Ecto neural progenitor cell (in vitro differentiated cells): ENCODE data around the gene ARHGAP32.

ENCODE experiments used
- DNase-seq: peaks from one replicate; pipeline ENCODE4 v3.0.0-alpha.2; 2018; ENCODE audit warnings: low spot score

The ARHGAP32 gene

DNA sequence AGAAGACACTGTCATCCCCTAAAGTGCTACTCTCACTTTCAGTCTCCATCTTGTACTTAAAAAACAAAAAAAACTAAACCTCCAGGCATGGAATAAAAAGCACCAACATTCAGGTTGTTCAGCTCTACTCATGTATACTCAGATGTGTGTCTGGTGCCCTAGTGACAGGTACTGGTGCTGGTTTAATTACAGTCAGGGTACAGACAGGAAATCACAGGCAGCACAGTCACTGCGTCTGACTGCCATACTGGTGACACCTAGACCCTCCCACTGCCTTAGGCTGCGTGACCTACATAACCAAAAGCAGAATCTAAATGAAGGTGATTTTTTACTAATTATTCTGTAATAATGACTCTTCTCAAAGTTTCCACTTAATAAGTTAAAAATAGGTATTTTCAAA is at the start of gene ARHGAP32:
ARHGAP32 (minus strand) TSS at position 176 of the 400 bp plus-strand sequence; CDS start at position 49, 127 bp downstream.
- no peak for DNase-seq

DNA sequence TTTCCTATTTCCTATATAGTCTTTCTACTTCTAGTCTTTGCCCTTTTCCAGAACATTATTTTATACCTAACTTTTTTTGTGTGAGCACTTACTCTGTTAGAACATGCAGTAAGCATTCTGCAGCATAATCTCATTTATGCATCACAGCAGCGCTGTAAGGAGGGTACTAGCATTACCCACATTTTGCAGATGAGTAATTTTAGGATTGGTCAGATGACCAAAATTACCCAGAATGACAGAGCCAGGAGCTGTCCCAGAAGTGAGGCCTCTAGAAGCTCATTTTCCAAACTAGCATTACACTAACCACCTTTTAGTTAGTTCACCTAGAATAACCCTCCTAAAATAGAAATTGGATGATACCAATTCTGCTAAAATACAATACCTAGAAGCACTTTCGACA is 47.1 kb upstream of the ARHGAP32 start:
- DNase-seq, result no peak

DNA sequence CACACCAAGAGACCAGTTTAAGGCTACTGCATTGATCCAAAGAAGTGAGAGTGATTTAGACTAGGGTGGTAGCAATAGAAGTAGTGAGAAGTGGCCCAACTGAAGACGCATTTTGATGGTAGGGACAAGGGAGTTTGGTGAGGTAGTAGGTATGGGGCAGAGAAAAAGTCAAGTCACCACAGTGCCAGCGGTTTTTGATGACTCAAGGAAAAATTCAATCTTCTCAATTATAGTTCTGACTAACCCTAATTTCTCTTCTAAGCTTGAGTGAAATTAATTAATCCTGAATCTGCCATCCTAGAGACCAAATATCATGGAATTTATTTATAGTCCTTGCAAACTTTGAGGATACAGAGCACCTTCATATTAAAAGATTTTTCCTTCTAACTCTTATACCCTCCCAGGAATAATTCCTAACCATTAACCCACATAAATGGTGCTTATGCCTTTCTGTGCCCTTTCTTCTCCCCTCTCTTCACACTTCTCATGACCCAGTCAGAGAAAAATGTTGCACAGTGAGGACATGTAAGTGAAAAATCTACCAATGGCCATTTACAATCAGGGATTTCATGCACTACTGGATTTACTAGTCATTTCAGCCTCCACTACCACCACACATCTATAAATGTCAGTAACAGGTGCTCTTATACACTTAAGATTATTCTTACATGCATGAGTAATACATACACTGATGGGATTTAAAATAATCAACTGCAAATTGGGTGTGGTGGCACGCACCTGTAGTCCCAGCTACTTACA is 45.9 kb upstream of the ARHGAP32 start:
- no peak for DNase-seq

DNA sequence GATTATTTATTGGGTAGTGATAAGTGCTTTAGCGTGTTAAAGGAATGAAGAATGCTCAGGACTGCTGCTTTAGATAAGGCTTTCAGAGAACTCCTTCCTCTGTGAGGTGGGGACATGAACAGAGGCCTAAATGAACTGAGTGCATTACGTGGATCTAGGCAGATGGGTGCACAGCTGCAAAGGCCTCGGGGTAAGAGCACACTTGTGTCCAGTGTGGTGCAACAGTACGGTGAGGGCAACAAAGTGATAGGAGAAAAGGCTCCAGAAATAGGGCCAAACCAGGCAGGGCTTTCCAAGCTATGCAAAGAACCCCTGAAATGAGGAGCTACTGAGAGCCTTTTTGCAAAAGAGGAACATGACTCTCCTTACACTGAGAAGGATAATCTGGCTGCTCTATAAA is 45.3 kb upstream of the ARHGAP32 start:
- DNase-seq, result no peak

DNA sequence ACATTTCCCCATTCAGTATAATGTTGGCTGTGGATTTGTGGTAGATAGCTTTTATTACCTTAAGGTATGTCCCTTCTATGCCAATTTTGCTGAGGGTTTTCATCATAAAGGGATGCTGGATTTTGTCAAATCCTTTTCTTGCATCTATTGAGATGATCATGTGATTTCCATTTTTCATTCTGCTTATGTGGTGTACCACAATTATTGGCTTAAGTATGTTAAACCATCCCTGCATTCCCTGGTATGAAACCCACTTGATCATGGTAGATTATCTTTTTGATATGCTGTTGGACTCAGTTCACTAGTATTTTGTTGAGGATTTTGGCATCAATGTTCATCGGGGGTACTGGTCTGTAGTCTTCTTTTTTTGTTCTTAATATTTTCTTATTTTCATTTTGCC is 44.7 kb upstream of the ARHGAP32 start:
- no peak for DNase-seq

DNA sequence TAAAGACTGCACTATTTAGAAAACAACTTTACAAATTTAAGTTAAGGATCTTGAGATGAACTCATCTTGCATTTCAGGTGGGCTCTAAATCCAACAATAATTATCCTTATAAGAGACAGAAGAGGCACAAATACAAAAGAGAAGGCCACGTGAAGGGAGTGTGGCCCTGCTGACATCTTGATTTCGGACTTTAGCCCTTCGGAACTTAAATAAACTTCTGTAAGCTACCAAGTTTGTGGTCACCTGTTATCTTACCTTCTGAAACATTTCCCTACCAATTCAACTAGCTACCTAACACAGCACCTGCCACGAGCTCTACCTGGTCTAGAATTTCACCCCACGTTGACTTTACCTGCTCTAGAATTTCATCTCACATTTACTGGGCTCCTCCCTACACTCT is 42.9 kb upstream of the ARHGAP32 start:
- no peak for DNase-seq

DNA sequence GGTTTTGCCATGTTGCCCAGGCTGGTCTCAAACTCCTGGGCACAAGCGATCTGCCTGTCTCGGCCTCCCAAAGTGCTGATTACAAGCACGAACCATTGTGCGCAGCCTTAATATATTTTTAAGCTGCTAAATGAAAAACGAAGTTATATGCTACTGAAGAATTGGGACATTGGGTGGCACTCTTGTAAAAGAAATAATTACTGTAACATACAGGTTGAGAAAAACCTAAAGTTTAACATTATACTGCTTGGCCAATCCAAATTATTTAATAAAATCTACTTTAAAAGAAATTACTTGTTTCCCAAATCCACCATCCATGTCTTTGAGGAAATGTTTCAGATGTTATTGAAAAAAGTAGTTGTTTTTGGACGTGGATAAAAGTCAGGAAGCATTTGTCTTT is 37.9 kb upstream of the ARHGAP32 start:
- no peak for DNase-seq

DNA sequence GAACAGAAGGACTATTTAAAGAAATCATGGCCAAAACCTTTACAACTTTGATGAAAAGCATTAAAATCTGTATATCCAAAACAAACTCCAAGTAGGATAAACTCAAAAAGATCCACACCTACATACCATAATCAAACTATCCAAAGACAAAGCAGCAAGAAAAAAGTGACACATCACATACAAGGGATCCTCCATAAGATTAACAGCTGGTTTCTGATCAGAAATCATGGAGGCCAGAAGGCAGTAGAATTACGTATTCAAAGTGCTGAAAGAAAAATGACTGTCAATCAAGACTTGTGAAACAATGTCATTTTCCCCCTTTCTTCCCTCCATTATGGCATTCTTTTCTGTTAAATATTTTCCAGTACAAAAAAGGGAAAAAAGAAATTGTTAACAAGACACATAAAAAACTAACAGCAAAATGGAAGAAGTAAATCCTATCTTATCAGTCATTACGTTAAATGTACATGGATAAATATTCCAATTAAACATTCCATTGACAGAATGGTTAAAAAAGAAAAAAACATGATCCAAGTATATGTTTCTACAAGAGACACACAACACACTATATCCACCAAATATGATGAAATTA is 34.2 kb upstream of the ARHGAP32 start:
- no peak for DNase-seq

DNA sequence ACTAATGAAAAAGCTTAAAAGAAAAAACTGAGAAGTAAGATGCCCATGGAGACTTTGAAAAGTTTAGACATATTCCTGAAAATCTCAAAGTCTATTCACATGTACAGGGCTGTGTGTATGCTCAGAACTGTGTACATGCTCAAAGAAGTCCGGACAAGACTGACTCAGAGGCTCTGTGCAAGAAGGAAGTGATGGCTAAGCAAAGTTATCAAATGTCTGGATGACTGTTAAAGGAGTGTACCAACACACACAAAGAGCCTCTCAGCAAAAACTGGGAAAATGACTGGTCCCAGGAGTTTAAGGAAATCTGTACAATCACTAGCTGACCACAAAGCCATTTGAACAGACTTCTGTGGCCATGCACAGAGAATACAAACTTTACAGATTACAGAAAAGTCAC is 33.1 kb upstream of the ARHGAP32 start:
- no peak for DNase-seq

DNA sequence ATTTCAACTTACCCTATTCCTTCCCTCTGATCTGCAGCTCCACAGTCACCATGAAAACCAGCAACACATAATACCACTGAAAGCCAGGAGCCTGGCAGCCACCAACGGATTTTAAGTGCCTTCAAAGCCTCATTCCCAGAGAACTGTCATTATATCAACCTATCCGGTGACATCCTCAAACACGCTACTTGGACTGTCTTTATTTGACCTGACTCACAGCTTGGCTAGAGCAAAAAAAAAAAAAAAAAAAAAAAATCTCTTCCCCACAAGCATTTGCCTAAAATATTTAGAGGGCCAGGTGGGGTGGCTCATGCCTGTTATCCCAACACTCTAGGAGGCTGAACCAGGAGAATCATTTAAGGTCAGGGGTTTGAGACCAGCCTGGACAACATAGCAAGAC is 32.4 kb upstream of the ARHGAP32 start:
- DNase-seq, result no peak

DNA sequence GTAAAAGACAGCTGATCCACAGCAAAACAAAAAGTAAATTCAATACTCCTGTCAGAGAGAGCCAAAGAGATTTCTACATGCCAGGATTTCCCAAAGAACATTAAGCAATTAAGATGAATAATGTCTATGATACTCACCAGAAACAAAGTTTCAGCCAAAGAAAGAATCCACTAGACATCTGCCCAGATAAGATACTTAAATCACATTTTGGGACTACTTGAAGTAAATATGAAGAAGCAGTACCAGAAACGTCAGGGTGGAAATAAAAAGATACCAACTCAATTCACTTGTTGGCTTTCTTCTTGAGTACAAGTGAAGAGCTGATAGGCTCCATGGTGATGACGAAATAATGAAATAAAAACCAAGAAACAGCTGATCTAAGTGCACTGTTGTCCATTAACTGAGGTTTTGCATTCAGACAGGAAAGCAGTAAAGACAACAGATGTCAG is 31.6 kb upstream of the ARHGAP32 start:
- no peak for DNase-seq

DNA sequence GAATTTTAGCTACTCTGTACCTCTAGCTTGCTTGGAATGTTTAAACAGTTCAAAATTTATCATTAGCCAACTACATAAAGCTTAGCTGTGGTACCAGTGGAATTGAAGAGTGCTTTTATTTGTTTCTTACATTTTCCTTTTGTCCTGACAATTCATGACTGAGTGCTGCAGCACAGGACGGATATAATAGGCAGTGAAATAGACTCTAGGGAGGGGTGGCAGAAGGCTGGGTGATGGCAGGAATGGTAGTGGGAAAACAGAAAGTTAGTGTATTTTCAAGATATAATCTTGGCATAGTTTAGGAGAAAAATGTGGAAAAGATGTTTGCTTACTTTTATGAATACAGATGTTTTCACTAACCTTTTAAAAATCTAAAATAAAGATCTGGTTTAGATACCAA is 31.1 kb upstream of the ARHGAP32 start:
- no peak for DNase-seq

DNA sequence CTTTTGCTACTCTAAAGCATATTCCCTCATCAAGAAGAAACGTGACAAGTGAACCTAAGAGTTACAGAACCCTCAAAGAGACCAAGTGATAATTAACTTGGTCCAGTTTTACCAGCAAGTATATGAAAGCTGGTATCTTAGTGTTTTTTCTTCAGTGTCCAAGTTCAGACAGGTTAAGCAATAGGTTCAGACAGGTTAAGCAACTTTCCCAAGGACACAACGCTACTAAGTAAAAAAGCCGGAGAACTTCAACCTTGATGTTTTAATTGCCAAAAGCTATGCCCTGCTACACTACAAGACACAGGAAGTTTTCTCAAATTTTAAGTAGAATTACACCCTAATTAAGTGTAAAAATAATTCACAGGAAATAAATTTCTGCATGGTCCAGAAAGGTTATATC is 30.0 kb upstream of the ARHGAP32 start:
- no peak for DNase-seq

DNA sequence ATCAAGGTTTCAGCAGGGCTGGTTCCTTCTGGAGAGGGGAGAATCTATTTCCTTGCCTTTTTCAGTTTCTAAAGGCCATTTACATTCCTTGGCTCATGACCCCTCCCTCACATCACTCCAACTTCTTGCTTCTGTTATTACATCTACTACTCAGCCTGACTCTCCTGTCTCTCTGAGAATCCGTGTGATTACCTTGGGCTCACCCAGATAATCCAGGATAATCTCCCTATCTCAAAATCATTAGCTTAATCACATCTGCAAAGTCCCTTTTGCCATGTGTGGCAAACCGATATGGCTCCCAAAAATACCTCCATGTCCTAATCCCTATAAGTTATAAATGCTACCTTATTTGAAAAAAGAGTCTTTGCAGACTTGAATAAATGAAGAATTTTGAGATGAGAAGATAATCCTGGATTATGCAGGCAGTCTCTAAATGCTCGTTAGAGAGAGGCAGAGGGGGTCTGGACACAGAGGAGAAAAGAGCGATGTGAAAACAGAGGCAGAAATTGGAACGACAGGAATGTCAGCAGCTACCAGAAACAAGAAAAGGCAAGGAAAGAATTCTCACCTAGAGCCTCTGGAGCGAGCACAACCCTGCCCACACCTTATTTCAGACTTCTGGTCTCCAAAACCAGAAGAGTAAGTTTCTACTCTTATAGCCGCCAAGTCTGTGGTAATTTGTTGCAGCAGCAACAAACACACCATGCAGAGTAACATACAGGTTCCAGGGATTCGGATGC is 23.6 kb upstream of the ARHGAP32 start:
- DNase-seq, result no peak

DNA sequence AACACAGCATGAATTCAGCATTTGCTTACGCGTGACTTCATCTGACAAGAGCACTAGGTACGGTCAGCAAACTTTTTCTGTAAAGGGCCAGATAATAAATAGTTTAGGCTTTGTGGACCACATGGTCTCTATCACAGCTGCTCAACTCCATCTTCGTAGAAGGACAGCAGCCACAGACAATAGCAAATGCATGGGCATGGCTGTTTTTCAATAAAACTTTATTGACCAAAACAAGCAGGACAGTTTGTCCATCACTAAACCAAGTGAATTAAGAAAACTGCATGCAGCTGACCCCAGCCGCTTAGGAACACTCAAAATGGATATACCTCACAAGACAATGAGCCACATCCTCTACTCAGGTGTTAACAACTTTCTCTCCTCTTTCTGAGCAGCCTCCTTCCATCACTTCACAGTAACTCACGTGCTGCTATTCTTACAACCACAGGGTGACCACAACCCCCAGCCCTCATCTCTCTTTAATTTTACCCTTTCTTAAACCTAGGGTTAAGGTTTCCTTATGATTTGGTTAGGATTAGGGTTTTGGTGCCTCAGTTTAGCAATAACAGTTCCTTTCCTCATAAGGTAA is 22.7 kb upstream of the ARHGAP32 start:
- no peak for DNase-seq

DNA sequence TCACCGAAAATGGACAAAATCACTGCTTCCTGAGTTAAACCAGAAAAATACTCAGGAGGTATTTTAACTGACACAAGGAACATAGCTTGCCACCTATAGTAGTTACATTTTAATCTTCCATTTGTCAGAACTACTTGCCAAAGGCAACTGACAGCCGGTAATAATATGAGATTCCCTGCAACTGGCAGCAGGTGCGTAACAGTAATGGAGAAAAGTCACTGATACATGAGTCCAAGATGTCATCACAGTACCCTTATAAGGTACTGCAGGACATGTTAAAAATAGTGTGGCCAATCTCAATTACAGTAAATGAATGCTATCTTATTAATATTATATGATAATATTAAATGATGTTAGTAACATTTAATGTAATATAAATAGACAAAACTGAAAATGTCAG is 21.1 kb upstream of the ARHGAP32 start:
- no peak for DNase-seq

DNA sequence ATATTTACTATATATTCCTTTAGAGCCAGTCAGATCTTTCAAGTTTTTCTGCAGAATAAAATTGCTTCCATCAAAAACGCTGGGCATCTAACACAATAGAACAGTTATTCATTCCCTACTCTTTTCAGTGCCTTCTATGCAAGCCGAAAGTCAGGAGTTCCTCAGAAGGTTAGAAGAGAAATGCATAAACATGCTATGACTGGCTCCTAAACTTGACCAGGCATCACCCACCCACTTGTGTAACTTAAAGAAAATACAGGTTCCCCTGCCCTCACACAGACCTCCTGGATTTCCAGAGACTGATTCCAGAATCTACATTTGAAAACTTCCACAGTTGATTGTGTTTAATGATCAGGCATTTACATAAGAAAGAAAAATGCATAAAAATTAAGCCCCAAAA is 19.3 kb upstream of the ARHGAP32 start:
- no peak for DNase-seq

DNA sequence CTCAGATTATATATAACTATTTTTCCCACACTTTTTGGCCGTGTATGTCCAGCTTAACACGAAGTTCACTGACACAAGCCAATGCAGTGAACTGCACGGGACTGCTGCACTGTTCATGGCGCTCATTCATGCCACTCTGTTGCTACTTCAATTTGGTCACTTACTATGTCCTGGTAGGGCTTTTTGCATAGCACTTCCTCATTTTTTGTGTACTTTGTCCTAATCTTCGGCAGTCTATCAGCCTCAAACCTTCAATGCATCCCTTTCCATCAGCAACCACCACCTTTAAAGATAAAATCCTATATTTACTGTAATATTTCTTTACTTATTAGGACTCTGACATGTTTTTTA is 18.7 kb upstream of the ARHGAP32 start:
- no peak for DNase-seq

DNA sequence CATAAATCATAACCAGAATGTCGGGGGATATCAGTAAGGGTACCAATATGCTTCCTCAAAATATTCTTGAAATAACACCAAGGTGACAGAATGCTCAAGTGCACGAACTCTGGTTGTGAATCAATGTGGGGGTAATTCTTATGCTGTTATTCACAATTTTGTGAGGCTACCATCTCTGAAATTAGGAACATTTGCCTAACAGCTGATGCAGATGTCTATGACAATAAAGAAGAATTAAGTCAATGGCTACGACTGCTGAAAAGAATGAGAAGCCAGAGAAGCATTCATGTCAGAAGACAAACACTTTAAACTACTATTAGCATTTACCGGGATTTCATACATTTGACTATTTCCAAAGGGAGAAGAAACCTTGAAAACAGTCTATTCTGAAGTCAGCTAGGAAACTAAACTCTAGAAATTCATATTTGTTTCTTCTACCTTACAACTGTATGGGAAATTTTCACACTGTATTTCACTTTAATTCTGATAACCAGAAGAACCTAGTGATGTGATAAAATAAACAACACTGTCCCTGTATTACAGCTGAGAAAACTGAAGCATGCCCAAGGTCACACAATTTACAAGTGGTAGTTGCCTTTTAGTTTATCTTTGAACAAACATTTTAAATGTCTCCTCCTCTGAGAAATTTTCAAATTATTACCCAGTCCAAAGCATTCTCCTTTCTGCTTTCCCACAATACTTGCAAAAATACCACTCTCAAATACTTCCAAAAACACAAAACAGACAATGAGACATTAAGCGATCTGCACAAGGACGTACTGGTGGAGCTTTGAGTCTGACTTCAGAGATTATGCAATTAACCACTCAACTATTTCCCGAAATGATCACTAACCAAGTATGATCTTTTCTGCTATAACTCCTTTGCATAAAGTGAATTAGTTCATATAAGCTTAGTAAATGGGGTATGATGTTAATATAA is 18.0 kb upstream of the ARHGAP32 start:
- no peak for DNase-seq

DNA sequence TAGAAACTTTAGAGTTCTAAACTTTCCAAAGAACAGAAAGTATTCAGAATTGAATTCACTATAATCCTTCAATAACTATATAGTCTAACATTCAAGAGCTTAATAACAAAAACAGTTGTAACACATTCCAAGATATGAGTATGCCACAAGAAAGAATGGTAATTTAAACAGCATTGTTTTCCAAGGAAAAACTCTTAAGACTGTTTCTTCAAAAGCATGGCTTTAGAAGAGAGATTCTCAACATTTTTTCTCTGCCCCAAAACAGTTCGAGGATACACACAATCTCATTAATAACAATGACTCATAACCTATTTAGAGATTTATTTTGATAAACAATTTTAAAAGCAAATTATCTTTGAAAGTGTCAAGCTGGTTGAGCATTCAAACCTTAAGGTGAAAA is 16.7 kb upstream of the ARHGAP32 start:
- no peak for DNase-seq

DNA sequence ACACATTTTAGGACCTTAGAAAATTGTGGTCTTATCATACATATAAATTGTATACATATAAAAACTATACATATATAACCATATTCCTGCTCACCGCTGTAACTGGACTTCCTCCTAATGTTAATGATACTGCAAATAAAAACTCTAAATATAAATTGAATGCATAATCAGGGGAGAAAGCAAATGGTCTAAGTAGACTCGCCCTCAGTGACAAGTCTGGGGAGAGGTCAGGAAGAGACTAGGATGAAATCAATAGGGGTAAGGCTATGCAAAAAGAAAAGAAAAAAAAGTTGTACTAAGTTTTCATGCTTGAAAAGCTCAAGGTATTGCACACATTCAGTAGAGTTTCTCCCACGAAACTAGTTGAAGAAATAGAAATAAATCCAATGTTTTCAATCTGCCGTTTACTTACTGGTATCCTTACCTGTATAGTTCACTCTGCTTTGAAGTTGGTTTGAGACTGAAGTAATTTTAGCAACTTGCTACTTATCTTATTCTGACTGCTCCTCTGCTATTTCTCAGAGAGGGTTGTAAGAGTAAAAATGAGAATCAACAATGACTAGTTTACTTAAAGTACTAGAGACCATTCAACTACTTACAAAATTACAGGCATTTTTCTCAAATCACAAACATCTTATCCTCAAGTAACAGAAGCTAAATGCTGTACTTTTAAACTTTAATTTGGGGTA is 12.2 kb upstream of the ARHGAP32 start:
- no peak for DNase-seq
